HEK293 (cell line): Measurements from ENCODE around the gene GHDC.

Experiments
- CTCF ChIA-PET: fragments of 350-600 bp; formaldehyde crosslinking; extraction: SDS; loops from one replicate; lab custom pipeline; 2021; ENCODE audit warnings: antibody characterized with exemption; lab: Yijun Ruan, JAX
- POLR2A ChIA-PET: fragments of 300-600 bp; formaldehyde crosslinking; extraction: SDS; loops from one replicate; lab custom pipeline; 2020; ENCODE audit warnings: antibody characterized with exemption, inconsistent platforms; lab: Yijun Ruan, JAX
- H3K27ac ChIP-seq: fragments of 200-500 bp; sonication (Bioruptor generic); 2 replicates; pipeline ENCODE4 v1.5.1; 2014; ENCODE audit warnings: low read depth, low read length, control low read depth, inconsistent platforms; ENCODE audit errors: extremely low read depth
- H3K36me3 ChIP-seq, 2 experiments: fragments of 200-500 bp in 1 of 2; sonication (Bioruptor generic) in 1 of 2; 1 replicate in 1 of 2; 2 replicates in 1 of 2; pipeline ENCODE4 v1.5.1; 2014 to 2017; ENCODE audit warnings: inconsistent platforms in 2 of 2, low read length in 2 of 2; ENCODE audit not compliant: control insufficient read depth in 2 of 2, insufficient read depth in 1 of 2
- H3K4me1 ChIP-seq: fragments of 200-500 bp; sonication (Bioruptor generic); 2 replicates; pipeline ENCODE4 v1.5.1; 2014; ENCODE audit warnings: mild to moderate bottlenecking, low read length, inconsistent platforms; ENCODE audit not compliant: control insufficient read depth, insufficient read depth
- H3K4me3 ChIP-seq: 2 replicates; pipeline ENCODE4 v1.5.1; 2011; ENCODE audit warnings: low read depth, mild to moderate bottlenecking, control low read depth, low read length, moderate library complexity
- H3K9me3 ChIP-seq: fragments of 200-500 bp; sonication (Bioruptor generic); 2 replicates; pipeline ENCODE4 v1.5.1; 2014; ENCODE audit warnings: low read depth, low read length, inconsistent platforms; ENCODE audit not compliant: control insufficient read depth, insufficient read depth
- EGR2 ChIP-seq: fragments of 450-650 bp; formaldehyde crosslinking; IDR thresholded peaks from 2 replicates; pipeline ENCODE4 v1.5.1; 2016; ENCODE audit warnings: low read depth, missing biosample characterization, missing genetic modification characterization
- GLIS1 ChIP-seq: fragments of 450-650 bp; formaldehyde crosslinking; IDR thresholded peaks from 2 replicates; pipeline ENCODE4 v1.5.1; 2016; ENCODE audit warnings: missing biosample characterization, missing genetic modification characterization
- IKZF3 ChIP-seq: fragments of 450-650 bp; IDR thresholded peaks from 2 replicates; pipeline ENCODE4 v1.5.0; 2018; ENCODE audit warnings: missing biosample characterization, mild to moderate bottlenecking, missing genetic modification characterization, moderate library complexity
- KLF9 ChIP-seq: fragments of 450-650 bp; formaldehyde crosslinking; IDR thresholded peaks from 2 replicates; pipeline ENCODE4 v1.5.1; 2016; ENCODE audit warnings: missing biosample characterization, missing genetic modification characterization, low read depth
- RBAK ChIP-seq: fragments of 450-650 bp; formaldehyde crosslinking; IDR thresholded peaks from 2 replicates; pipeline ENCODE4 v1.5.1; 2016; ENCODE audit warnings: missing biosample characterization, missing genetic modification characterization
- YY2 ChIP-seq: fragments of 450-650 bp; formaldehyde crosslinking; IDR thresholded peaks from 2 replicates; pipeline ENCODE4 v1.5.1; 2016; ENCODE audit warnings: missing biosample characterization, missing genetic modification characterization
- ZBTB7A ChIP-seq: fragments of 450-650 bp; formaldehyde crosslinking; IDR thresholded peaks from 2 replicates; pipeline ENCODE4 v1.5.1; 2016; ENCODE audit warnings: low read depth, missing biosample characterization, missing genetic modification characterization
- ZFHX2 ChIP-seq: fragments of 450-650 bp; formaldehyde crosslinking; conservative IDR thresholded peaks from 2 replicates; pipeline ENCODE4 v1.5.1; 2016; ENCODE audit warnings: missing biosample characterization, missing genetic modification characterization
- ZFP69B ChIP-seq: fragments of 450-650 bp; formaldehyde crosslinking; IDR thresholded peaks from 2 replicates; pipeline ENCODE4 v1.5.1; 2016; ENCODE audit warnings: missing biosample characterization, missing genetic modification characterization
- ZIC2 ChIP-seq: fragments of 450-650 bp; formaldehyde crosslinking; IDR thresholded peaks from 2 replicates; pipeline ENCODE4 v1.5.1; 2016; ENCODE audit warnings: missing biosample characterization, missing genetic modification characterization
- ZNF146 ChIP-seq: fragments of 450-650 bp; formaldehyde crosslinking; IDR thresholded peaks from 2 replicates; pipeline ENCODE4 v1.5.1; 2016; ENCODE audit warnings: missing biosample characterization, missing genetic modification characterization
- ZNF202 ChIP-seq: fragments of 450-650 bp; formaldehyde crosslinking; IDR thresholded peaks from 2 replicates; pipeline ENCODE4 v1.5.1; 2016; ENCODE audit warnings: missing biosample characterization, missing genetic modification characterization, borderline replicate concordance
- ZNF37A ChIP-seq: fragments of 450-650 bp; IDR thresholded peaks from 2 replicates; pipeline ENCODE4 v1.5.1; 2018; ENCODE audit warnings: missing biosample characterization, missing genetic modification characterization
- ZNF426 ChIP-seq: fragments of 450-650 bp; formaldehyde crosslinking; IDR thresholded peaks from 2 replicates; pipeline ENCODE4 v1.5.1; 2017; ENCODE audit warnings: missing biosample characterization, missing genetic modification characterization, mild to moderate bottlenecking, inconsistent platforms, moderate library complexity
- ZNF558 ChIP-seq: fragments of 450-650 bp; formaldehyde crosslinking; IDR thresholded peaks from 2 replicates; pipeline ENCODE4 v1.5.1; 2016; ENCODE audit warnings: missing biosample characterization, missing genetic modification characterization
- ZNF707 ChIP-seq: fragments of 450-650 bp; formaldehyde crosslinking; IDR thresholded peaks from 2 replicates; pipeline ENCODE4 v1.5.1; 2016; ENCODE audit warnings: missing biosample characterization, missing genetic modification characterization
- ZNF768 ChIP-seq: fragments of 450-650 bp; formaldehyde crosslinking; IDR thresholded peaks from 2 replicates; pipeline ENCODE4 v1.5.1; 2018; ENCODE audit warnings: missing biosample characterization, mild to moderate bottlenecking, missing genetic modification characterization
- ZNF776 ChIP-seq: fragments of 450-650 bp; formaldehyde crosslinking; IDR thresholded peaks from 2 replicates; pipeline ENCODE4 v1.5.0; 2017; ENCODE audit warnings: missing biosample characterization, missing genetic modification characterization, borderline replicate concordance
- ZNF777 ChIP-seq: fragments of 450-650 bp; formaldehyde crosslinking; IDR thresholded peaks from 2 replicates; pipeline ENCODE4 v1.5.1; 2017; ENCODE audit warnings: missing biosample characterization, missing genetic modification characterization, borderline replicate concordance
- TF ChIP-seq, protein P1 (sequence below): fragments of 450-650 bp; formaldehyde crosslinking; IDR thresholded peaks from 2 replicates; pipeline ENCODE4 v1.5.1; 2017; ENCODE audit warnings: missing biosample characterization, missing genetic modification characterization
- TF ChIP-seq, protein P2 (sequence below): fragments of 450-650 bp; formaldehyde crosslinking; IDR thresholded peaks from 2 replicates; pipeline ENCODE4 v1.5.1; 2017; ENCODE audit warnings: missing biosample characterization, missing genetic modification characterization
- TF ChIP-seq, protein P3 (sequence below): fragments of 450-650 bp; formaldehyde crosslinking; IDR thresholded peaks from 2 replicates; pipeline ENCODE4 v1.5.1; 2016; ENCODE audit warnings: missing biosample characterization, missing genetic modification characterization
- TF ChIP-seq, protein P4 (sequence below): fragments of 450-650 bp; formaldehyde crosslinking; IDR thresholded peaks from 2 replicates; pipeline ENCODE4 v1.5.1; 2016; ENCODE audit warnings: missing biosample characterization, missing genetic modification characterization

Gene GHDC

DNA sequence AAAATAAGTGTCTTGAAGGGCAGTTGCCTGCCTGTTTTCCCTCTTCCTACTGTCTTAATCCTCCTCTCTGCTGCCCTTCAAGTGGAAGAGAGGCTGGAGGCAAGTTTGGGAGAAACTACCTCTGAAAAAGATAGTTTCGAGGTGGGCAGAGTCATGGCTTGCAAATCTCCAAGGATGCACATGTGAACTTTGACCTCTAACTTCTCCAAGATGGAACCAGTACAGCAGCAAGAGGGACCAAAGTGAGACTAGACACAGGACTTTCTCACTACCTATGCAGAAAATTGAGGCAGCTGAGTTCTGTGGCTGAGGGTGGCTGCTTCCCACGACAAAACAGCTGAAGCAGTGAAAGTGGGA is 12.5 kb downstream of the GHDC start:
- no peak overlapping the region for H3K4me3 ChIP-seq
- no peaks in the 10 kb centered on the region for H3K4me1 ChIP-seq
- ChIA-PET POLR2A (interaction anchor here (0.5 to 1.2 kb wide), 3 partner anchors 13 to 64 kb away, joined by 3 to 22 read pairs (median 4); partner anchors contain the start of gene GHDC), CTCF (interaction anchor here (0.6 to 1.9 kb wide), 15 partner anchors 8 to 192 kb away, joined by 3 to 8 read pairs (median 3); partner anchors contain the start of gene GHDC)
- TF ChIP-seq ZNF146 (tag by site-specific recombination) (no peak), RBAK (tag by site-specific recombination) (no peak), IKZF3 (no peak)
- TF ChIP-seq, protein P1, sequence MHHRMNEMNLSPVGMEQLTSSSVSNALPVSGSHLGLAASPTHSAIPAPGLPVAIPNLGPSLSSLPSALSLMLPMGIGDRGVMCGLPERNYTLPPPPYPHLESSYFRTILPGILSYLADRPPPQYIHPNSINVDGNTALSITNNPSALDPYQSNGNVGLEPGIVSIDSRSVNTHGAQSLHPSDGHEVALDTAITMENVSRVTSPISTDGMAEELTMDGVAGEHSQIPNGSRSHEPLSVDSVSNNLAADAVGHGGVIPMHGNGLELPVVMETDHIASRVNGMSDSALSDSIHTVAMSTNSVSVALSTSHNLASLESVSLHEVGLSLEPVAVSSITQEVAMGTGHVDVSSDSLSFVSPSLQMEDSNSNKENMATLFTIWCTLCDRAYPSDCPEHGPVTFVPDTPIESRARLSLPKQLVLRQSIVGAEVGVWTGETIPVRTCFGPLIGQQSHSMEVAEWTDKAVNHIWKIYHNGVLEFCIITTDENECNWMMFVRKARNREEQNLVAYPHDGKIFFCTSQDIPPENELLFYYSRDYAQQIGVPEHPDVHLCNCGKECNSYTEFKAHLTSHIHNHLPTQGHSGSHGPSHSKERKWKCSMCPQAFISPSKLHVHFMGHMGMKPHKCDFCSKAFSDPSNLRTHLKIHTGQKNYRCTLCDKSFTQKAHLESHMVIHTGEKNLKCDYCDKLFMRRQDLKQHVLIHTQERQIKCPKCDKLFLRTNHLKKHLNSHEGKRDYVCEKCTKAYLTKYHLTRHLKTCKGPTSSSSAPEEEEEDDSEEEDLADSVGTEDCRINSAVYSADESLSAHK (tag by site-specific recombination): peak; percentile 67
- TF ChIP-seq, protein P2, sequence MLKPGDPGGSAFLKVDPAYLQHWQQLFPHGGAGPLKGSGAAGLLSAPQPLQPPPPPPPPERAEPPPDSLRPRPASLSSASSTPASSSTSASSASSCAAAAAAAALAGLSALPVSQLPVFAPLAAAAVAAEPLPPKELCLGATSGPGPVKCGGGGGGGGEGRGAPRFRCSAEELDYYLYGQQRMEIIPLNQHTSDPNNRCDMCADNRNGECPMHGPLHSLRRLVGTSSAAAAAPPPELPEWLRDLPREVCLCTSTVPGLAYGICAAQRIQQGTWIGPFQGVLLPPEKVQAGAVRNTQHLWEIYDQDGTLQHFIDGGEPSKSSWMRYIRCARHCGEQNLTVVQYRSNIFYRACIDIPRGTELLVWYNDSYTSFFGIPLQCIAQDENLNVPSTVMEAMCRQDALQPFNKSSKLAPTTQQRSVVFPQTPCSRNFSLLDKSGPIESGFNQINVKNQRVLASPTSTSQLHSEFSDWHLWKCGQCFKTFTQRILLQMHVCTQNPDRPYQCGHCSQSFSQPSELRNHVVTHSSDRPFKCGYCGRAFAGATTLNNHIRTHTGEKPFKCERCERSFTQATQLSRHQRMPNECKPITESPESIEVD (tag by site-specific recombination): no peak
- no peak overlapping the region for H3K27ac ChIP-seq
- no peaks in the 10 kb centered on the region for H3K9me3 ChIP-seq
- no peaks in the 10 kb centered on the region for H3K36me3 ChIP-seq

DNA sequence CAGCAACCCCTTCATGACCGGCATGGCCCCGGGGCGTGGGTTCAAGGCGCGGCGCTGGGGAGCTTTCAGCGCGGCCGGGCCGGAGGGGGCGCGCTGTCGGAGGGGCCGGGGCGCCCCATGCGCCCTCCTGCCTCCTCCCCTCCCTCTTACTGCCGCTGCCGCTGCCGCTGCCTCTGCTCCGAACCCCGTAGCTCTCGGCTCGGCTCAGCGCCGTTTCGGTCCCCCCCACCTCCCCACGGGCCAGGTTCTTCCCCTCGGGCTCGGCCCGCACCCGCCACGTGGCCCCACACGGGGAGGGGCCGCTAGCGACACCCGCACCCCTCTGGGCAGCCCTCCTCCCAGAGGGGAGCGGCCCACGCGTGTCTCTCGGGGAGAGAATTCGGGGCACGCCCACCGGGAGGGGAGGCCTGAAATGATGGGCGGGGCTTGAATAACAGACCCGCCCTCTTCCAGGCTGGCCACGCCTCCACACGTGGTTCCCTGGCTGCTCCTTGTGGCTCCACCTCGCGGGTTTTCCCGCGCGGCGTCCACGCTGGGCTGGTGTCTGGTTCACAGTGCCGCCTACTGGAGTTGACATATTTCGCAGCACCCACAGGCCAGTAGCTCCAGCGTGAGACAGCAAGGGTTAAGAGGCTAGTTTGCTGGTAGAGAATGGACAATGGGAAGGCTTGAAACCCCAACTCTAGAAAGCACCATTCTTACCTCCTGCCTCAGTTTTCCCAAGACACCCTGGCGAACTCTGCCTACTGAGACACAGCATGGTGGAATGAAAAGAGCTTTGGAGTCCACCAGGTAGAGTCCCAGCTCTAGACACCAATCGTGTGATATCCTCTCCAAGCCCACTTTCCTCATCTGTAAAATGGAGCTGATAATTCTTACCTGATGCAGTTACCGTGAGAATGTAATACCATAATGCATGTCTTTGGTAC is 13.1 kb downstream of the GHDC start, which contains the start of gene KCNH4:
Gene KCNH4 (minus strand): TSS at position 221 of the 929 bp plus-strand sequence. CDS start 197 bp downstream, at position 24.
- no peaks in the 10 kb centered on the region for H3K36me3 ChIP-seq
- no peaks in the 10 kb centered on the region for H3K4me1 ChIP-seq
- ChIA-PET POLR2A (interaction anchor here (0.5 to 1.2 kb wide), 4 partner anchors 13 to 63 kb away, joined by 3 to 22 read pairs (median 4); partner anchors contain the start of gene GHDC), CTCF (interaction anchor here (0.6 to 1.9 kb wide), 18 partner anchors 9 to 359 kb away, joined by 3 to 8 read pairs (median 4); partner anchors contain the start of gene GHDC)
- peak within 1 kb of the TSS; percentile 28 for H3K4me3 ChIP-seq
- H3K9me3 ChIP-seq: no peaks in the 10 kb centered on the region
- H3K27ac ChIP-seq: no peak within 1 kb of the TSS
- TF ChIP-seq ZNF707 (tag by site-specific recombination) (no peak), KLF9 (tag by site-specific recombination) (peak; percentile 98), ZBTB7A (tag by site-specific recombination) (no peak), ZIC2 (tag by site-specific recombination) (peak; percentile 18; the same call in 1 of the 2 replicates), ZFP69B (no peak), ZFHX2 (peak; percentile 74), EGR2 (tag by site-specific recombination) (0 out of 2 replicates have a peak, but pooled peaks have one; percentile 30), ZNF37A (no peak), ZNF202 (tag by site-specific recombination) (no peak), ZNF776 (no peak), GLIS1 (tag by site-specific recombination) (peak; percentile 24; the same call in 1 of the 2 replicates), ZNF768 (tag by site-specific recombination) (no peak), ZNF426 (no peak), ZNF558 (tag by site-specific recombination) (no peak), ZNF777 (tag by site-specific recombination) (peak; percentile 31; the same call in 1 of the 2 replicates), YY2 (no peak)
- TF ChIP-seq, protein P1 (tag by site-specific recombination): peak; percentile 85
- TF ChIP-seq, protein P3, sequence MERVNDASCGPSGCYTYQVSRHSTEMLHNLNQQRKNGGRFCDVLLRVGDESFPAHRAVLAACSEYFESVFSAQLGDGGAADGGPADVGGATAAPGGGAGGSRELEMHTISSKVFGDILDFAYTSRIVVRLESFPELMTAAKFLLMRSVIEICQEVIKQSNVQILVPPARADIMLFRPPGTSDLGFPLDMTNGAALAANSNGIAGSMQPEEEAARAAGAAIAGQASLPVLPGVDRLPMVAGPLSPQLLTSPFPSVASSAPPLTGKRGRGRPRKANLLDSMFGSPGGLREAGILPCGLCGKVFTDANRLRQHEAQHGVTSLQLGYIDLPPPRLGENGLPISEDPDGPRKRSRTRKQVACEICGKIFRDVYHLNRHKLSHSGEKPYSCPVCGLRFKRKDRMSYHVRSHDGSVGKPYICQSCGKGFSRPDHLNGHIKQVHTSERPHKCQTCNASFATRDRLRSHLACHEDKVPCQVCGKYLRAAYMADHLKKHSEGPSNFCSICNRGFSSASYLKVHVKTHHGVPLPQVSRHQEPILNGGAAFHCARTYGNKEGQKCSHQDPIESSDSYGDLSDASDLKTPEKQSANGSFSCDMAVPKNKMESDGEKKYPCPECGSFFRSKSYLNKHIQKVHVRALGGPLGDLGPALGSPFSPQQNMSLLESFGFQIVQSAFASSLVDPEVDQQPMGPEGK (tag by site-specific recombination): peak; percentile 60
- TF ChIP-seq, protein P4, sequence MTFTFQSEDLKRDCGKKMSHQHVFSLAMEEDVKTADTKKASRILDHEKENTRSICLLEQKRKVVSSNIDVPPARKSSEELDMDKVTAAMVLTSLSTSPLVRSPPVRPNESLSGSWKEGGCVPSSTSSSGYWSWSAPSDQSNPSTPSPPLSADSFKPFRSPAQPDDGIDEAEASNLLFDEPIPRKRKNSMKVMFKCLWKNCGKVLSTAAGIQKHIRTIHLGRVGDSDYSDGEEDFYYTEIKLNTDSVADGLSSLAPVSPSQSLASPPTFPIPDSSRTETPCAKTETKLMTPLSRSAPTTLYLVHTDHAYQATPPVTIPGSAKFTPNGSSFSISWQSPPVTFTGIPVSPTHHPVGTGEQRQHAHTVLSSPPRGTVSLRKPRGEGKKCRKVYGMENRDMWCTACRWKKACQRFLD (tag by site-specific recombination): no peak
